Sigmoid colon (tissue), 7 donors: Measurements from ENCODE around the gene SLC35G4. TPM values are rescaled to one million over a fixed set of nuclear protein-coding genes. Genes with fewer than 3 reads are reported as not detected.

Experiments
- DNase-seq: peaks from one replicate; pipeline ENCODE4 v3.0.0-alpha.2; 2019
- H3K27ac ChIP-seq, 4 donors: fragments of 200-600 bp; sonication (generic); one replicate each; pipeline ENCODE4 v1.5.1; 2016 to 2019; ENCODE audit warnings: mild to moderate bottlenecking in 1 of 4
- H3K27me3 ChIP-seq, 3 donors: fragments of 200-600 bp; sonication (generic); one replicate each; pipeline ENCODE4 v1.5.1; 2019; ENCODE audit warnings: mild to moderate bottlenecking in 1 of 3
- H3K36me3 ChIP-seq, 4 donors: fragments of 200-600 bp; sonication (generic); one replicate each; pipeline ENCODE4 v1.5.1; 2016 to 2019
- H3K4me1 ChIP-seq, 4 donors: fragments of 200-600 bp; sonication (generic); one replicate each; pipeline ENCODE4 v1.5.1; 2017 to 2019
- H3K4me3 ChIP-seq, 4 donors: fragments of 200-600 bp; sonication (generic); one replicate each; pipeline ENCODE4 v1.5.1; 2017 to 2019; ENCODE audit warnings: mild to moderate bottlenecking in 2 of 4, moderate library complexity in 1 of 4
- H3K9me3 ChIP-seq, 4 donors: fragments of 200-600 bp in 3 of 4; sonication (generic) in 3 of 4; one replicate each; pipeline versions ENCODE4 v1.5.1 to v1.6.1; 2013 to 2019
- CTCF ChIP-seq, 4 experiments: fragments of 450-650 bp in 3 of 4; fragments of 200-600 bp in 1 of 4; IDR thresholded peaks; one replicate each; pipeline ENCODE4 v1.5.1; 2016 to 2019; ENCODE audit warnings: antibody characterized with exemption in 4 of 4, mild to moderate bottlenecking in 3 of 4, moderate library complexity in 2 of 4
- EP300 ChIP-seq, 4 donors: sonication (generic); formaldehyde crosslinking; IDR thresholded peaks; one replicate each; pipeline ENCODE4 v1.6.1; 2017; ENCODE audit warnings: antibody characterized with exemption in 4 of 4
- POLR2A ChIP-seq, 2 donors: fragments of 450-650 bp; IDR thresholded peaks; one replicate each; pipeline ENCODE4 v1.6.1; 2016; ENCODE audit warnings: antibody characterized with exemption in 2 of 2, mild to moderate bottlenecking in 2 of 2, moderate library complexity in 2 of 2
- POLR2AphosphoS5 ChIP-seq, 4 donors: sonication (generic); formaldehyde crosslinking; IDR thresholded peaks; one replicate each; pipeline ENCODE4 v1.6.1; 2017; ENCODE audit warnings: antibody characterized with exemption in 4 of 4
- WGBS, 2 donors: extraction: QIAGEN DNeasy Blood & Tissue Kit; methylation state at CpG; one replicate each; pipeline ENCODE4 v1.1.7; 2013; 5-methylcytosine and 5-hydroxymethylcytosine counted together
- intact Hi-C: fragments of 100-400 bp; cut with DNase I; formaldehyde crosslinking; loops from one replicate; pipeline ENCODE4 v1.15.1; 2023
- polyA plus RNA-seq, 3 donors: library from polyadenylated mRNA; stranded (reverse); fragments of 200-250 nt; gene quantifications; one replicate each; pipeline ENCODE4 v1.2.3, GENCODE V29; 2013
- small RNA-seq, 3 donors: library from RNA; depleted of rRNA; stranded (forward); fragments of <200 nt; gene quantifications; one replicate each; pipeline ENCODE3, GENCODE V24; 2016
- total RNA-seq, 4 donors: library from RNA; depleted of rRNA; stranded (reverse); fragments of >200 nt; gene quantifications; one replicate each; pipeline ENCODE4 v1.1.0, GENCODE V29; 2016
- donor health status: healthy with polysubstance abuse.
- donor health status: Bipolar disorder and iron deficiency.
- donor health status: healthy.

Gene SLC35G4
- total and polyA plus RNA-seq, 7 donors, result not detected

DNA sequence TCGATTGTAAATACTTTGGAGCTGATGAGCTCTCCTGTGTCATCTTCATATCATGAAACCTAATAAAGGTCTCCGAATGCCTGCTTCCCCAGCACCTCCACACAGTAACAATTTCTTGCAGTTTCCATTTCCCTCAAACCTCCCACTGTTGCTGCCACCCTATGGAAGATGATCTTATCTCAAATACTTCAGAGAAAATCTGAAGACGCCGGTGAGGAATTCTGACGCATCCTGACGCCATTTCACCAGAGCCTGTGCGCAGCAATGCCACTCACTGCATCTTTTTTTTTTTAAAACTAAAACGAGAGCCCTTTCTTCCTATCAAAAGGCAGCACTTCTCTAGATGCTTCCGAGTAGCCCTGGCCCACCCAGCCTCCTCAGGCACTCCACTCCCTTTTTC is 47.8 kb downstream of the SLC35G4 start:
- H3K36me3 ChIP-seq, result no peaks in the 10 kb centered on the region
- peaks cover 0 to 11% (median 2%) of the 10 kb centered on the region in 3 donors for H3K27me3 ChIP-seq
- no peak overlapping the region for H3K27ac ChIP-seq
- WGBS, 2 donors, result 77 to 85% methylated on average over 9 of the region's 9 CpGs
- no peak for TF ChIP-seq EP300 (IDR thresholded peaks at IDR 0.05)
- TF ChIP-seq POLR2A (IDR thresholded peaks at IDR 0.05), result no peak
- no peak for TF ChIP-seq POLR2AphosphoS5 (IDR thresholded peaks at IDR 0.05)
- TF ChIP-seq CTCF (IDR thresholded peaks at IDR 0.05), result no peak
- DNase-seq, result no peak
- no peak overlapping the region for H3K4me3 ChIP-seq
- peaks cover 0 to 6% (median 0%) of the 10 kb centered on the region in 4 donors for H3K4me1 ChIP-seq
- H3K9me3 ChIP-seq, result no peaks in the 10 kb centered on the region
- intact Hi-C loops, result loop anchor here (5.0 kb wide), 2 partner anchors 75 to 580 kb away; no protein-coding TSS in a partner anchor

GRCh38 chr18:11657554-11657953 is 48.2 kb downstream of the SLC35G4 start:
- H3K4me1 ChIP-seq, result peaks cover 0 to 6% (median 0%) of the 10 kb centered on the region in 4 donors
- WGBS, 2 donors, result 86 to 87% methylated on average over 8 of the region's 8 CpGs
- no peak overlapping the region for H3K4me3 ChIP-seq
- no peak overlapping the region for H3K27ac ChIP-seq
- intact Hi-C loops, result loop anchor here (5.0 kb wide), 2 partner anchors 75 to 580 kb away; no protein-coding TSS in a partner anchor
- DNase-seq, result no peak
- no peak for TF ChIP-seq EP300 (IDR thresholded peaks at IDR 0.05)
- no peak for TF ChIP-seq POLR2AphosphoS5 (IDR thresholded peaks at IDR 0.05)
- no peak for TF ChIP-seq POLR2A (IDR thresholded peaks at IDR 0.05)
- TF ChIP-seq CTCF (IDR thresholded peaks at IDR 0.05), result no peak
- H3K36me3 ChIP-seq, result no peaks in the 10 kb centered on the region
- peaks cover 0 to 11% (median 2%) of the 10 kb centered on the region in 3 donors for H3K27me3 ChIP-seq
- H3K9me3 ChIP-seq, result no peaks in the 10 kb centered on the region

DNA sequence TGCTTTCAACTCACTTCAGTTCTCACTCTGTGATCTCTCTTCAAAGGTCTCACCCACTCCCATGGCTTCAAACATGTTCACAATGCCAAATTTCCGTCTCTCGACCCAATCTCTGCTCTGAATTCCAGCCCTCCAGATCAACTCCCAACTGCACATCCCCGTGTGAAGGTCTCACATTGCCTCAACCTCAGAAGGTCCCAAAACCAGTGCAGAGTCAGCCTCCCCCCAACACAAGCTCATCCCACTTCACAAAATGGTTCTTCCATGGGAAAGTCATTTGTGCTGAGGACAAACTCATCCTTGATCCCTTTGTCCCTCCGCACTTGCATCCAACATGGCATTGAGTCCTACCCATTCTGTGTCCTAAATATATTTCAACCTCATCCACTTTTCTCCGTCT is 48.6 kb downstream of the SLC35G4 start:
- intact Hi-C loops, result loop anchor here (5.0 kb wide), 2 partner anchors 74 to 579 kb away; no protein-coding TSS in a partner anchor

GRCh38 chr18:11658989-11659388 is 49.6 kb downstream of the SLC35G4 start:
- Histone ChIP-seq H3K36me3 (no peaks in the 10 kb centered on the region), H3K4me3 (no peak overlapping the region), H3K9me3 (no peaks in the 10 kb centered on the region), H3K27me3 (peaks cover 0 to 11% (median 2%) of the 10 kb centered on the region in 3 donors), H3K27ac (no peak overlapping the region), H3K4me1 (peaks cover 0 to 6% (median 0%) of the 10 kb centered on the region in 4 donors)
- 79 to 87% methylated on average over 6 of the region's 6 CpGs for WGBS, 2 donors
- intact Hi-C loops, result loop anchor here (5.0 kb wide), 2 partner anchors 73 to 578 kb away; no protein-coding TSS in a partner anchor
- TF ChIP-seq CTCF (IDR thresholded peaks at IDR 0.05) (no peak), POLR2A (IDR thresholded peaks at IDR 0.05) (no peak), EP300 (IDR thresholded peaks at IDR 0.05) (no peak), POLR2AphosphoS5 (IDR thresholded peaks at IDR 0.05) (no peak)
- DNase-seq, result no peak

More for the DNA sequence above, 48.6 kb downstream of the SLC35G4 start:
- Histone ChIP-seq H3K27ac (no peak overlapping the region), H3K4me1 (peaks cover 0 to 6% (median 0%) of the 10 kb centered on the region in 4 donors), H3K4me3 (no peak overlapping the region), H3K9me3 (no peaks in the 10 kb centered on the region), H3K27me3 (peaks cover 0 to 11% (median 2%) of the 10 kb centered on the region in 3 donors), H3K36me3 (no peaks in the 10 kb centered on the region)
- TF ChIP-seq EP300 (IDR thresholded peaks at IDR 0.05) (no peak), CTCF (IDR thresholded peaks at IDR 0.05) (no peak), POLR2AphosphoS5 (IDR thresholded peaks at IDR 0.05) (no peak), POLR2A (IDR thresholded peaks at IDR 0.05) (no peak)
- no peak for DNase-seq
- 81 to 95% methylated on average over 5 of the region's 5 CpGs for WGBS, 2 donors

Small RNAs within 50 kb of the gene (small RNA-seq; reads per million reads assigned to genes)
- gene AP001120.4, result 0 reads per million in 3 donors

Other genes starting within 250 kb of the SLC35G4 start
- gene GNAL, start 79.7 kb downstream of the SLC35G4 start, total RNA-seq, result 10 to 100 TPM; 13.2 to 25.1 (median 19.9) TPM
- gene GNAL, start 79.7 kb downstream of the SLC35G4 start, polyA plus RNA-seq, result 1 to 10 TPM in 1 of 3 donors, under 1 TPM in 2; 0.46 to 3.4 (median 0.60) TPM
- gene CHMP1B, start 241.8 kb downstream of the SLC35G4 start, total RNA-seq, result 10 to 100 TPM; 32.1 to 47.1 (median 38.2) TPM
- gene CHMP1B, start 241.8 kb downstream of the SLC35G4 start, polyA plus RNA-seq, result 100 to 1,000 TPM in 1 of 3 donors, 10 to 100 TPM in 2; 44.8 to 101 (median 75.1) TPM